Measurements from ENCODE around the gene DDT. TPM values are rescaled to one million over a fixed set of nuclear protein-coding genes. Genes with fewer than 3 reads are reported as not detected.
"Not testable (repeated sequence)": the region's sequence is repeated elsewhere in the genome, so short reads cannot be mapped to it uniquely, and the experiment has no call there.

The DDT gene
- total RNA-seq, 1 donor from 2014 or later: 107 TPM

- CTCF ChIA-PET; ATAC-seq (ENCODE audit: low read depth); H3K36me3 Mint-ChIP-seq (ENCODE audit: low read depth); DNase-seq; H3K27me3 Mint-ChIP-seq; H3K4me1 Mint-ChIP-seq; POLR2A ChIA-PET; H3K9me3 Mint-ChIP-seq; H3K4me3 Mint-ChIP-seq; H3K27ac Mint-ChIP-seq: not testable (repeated sequence)
- intact Hi-C loops (cut with micrococcal nuclease): loop anchor here (10.0 kb wide), 2 partner anchors 220 to 570 kb away; no protein-coding TSS in a partner anchor
Measured at GRCh38 chr22:23954193-23954990, 19.8 kb downstream of the DDT start.

- intact Hi-C loops (cut with micrococcal nuclease): loop anchor here (10.0 kb wide), 2 partner anchors 221 to 571 kb away; no protein-coding TSS in a partner anchor
- POLR2A ChIA-PET; H3K9me3 Mint-ChIP-seq; H3K4me3 Mint-ChIP-seq; CTCF ChIA-PET; H3K27me3 Mint-ChIP-seq; ATAC-seq (ENCODE audit: low read depth); H3K4me1 Mint-ChIP-seq; H3K27ac Mint-ChIP-seq; DNase-seq; H3K36me3 Mint-ChIP-seq (ENCODE audit: low read depth): not testable (repeated sequence)
Measured at GRCh38 chr22:23953485-23953884, 20.8 kb downstream of the DDT start.

DNA sequence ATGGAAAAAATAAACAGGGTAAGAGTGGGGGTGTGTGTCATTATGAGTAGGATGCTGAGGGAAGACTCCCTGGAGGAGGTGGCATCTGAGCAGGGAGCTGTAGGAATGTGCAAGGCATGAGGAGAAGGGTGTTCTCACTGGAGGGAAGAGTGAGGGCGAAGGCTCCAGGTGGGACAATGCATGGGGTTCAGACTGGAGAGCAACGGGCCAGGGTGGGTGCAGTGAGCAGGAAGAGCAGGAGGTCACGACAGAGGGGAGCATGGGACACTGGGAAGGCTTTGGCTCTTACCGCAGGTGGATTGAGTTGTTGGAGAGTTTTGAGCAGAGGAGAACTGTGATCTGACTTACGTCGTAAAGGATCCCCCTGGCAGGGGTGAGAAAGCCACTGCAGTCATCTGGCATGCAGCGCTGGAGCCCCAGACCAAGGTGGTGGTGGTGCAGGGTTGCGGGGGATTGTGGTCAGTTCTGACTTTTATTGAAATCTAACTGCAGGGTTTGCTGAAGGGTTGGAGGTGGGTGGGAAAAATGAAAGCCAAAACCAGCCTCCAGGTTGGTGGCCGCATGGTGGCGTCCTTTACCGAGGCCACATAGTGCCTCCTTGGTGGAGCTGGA lies 21.3 kb downstream of the DDT start:
- intact Hi-C loops (cut with micrococcal nuclease): loop anchor here (10.0 kb wide), 2 partner anchors 222 to 572 kb away; no protein-coding TSS in a partner anchor
- POLR2A ChIA-PET; H3K36me3 Mint-ChIP-seq (ENCODE audit: low read depth); CTCF ChIA-PET; H3K4me3 Mint-ChIP-seq; H3K4me1 Mint-ChIP-seq; H3K27ac Mint-ChIP-seq; H3K9me3 Mint-ChIP-seq; ATAC-seq (ENCODE audit: low read depth); DNase-seq; H3K27me3 Mint-ChIP-seq: not testable (repeated sequence)

GRCh38 chr22:23951383-23951782 lies 22.9 kb downstream of the DDT start:
- DNase-seq; H3K27me3 Mint-ChIP-seq; H3K9me3 Mint-ChIP-seq; H3K4me1 Mint-ChIP-seq; CTCF ChIA-PET; POLR2A ChIA-PET; H3K27ac Mint-ChIP-seq; ATAC-seq (ENCODE audit: low read depth); H3K4me3 Mint-ChIP-seq; H3K36me3 Mint-ChIP-seq (ENCODE audit: low read depth): not testable (repeated sequence)
- intact Hi-C loops (cut with micrococcal nuclease): loop anchor here (10.0 kb wide), 2 partner anchors 223 to 573 kb away; no protein-coding TSS in a partner anchor

GRCh38 chr22:23949764-23950163 lies 24.5 kb downstream of the DDT start:
- H3K9me3 Mint-ChIP-seq; H3K27me3 Mint-ChIP-seq; H3K27ac Mint-ChIP-seq; H3K4me1 Mint-ChIP-seq; H3K36me3 Mint-ChIP-seq (ENCODE audit: low read depth); CTCF ChIA-PET; DNase-seq; H3K4me3 Mint-ChIP-seq; POLR2A ChIA-PET; ATAC-seq (ENCODE audit: low read depth): not testable (repeated sequence)
- intact Hi-C loops (cut with micrococcal nuclease): loop anchor here (10.0 kb wide), 2 partner anchors 225 to 575 kb away; no protein-coding TSS in a partner anchor

GRCh38 chr22:23947391-23947790 lies 26.9 kb downstream of the DDT start:
- H3K36me3 Mint-ChIP-seq (ENCODE audit: low read depth); H3K4me1 Mint-ChIP-seq; CTCF ChIA-PET; H3K27me3 Mint-ChIP-seq; H3K4me3 Mint-ChIP-seq; ATAC-seq (ENCODE audit: low read depth); DNase-seq; intact Hi-C loops (cut with micrococcal nuclease); H3K9me3 Mint-ChIP-seq; H3K27ac Mint-ChIP-seq: not testable (repeated sequence)
- POLR2A ChIA-PET: interaction anchor here (0.6 kb wide), 1 partner anchor 60 kb away, joined by 9 read pairs; no protein-coding TSS in a partner anchor

GRCh38 chr22:23940166-23940565 lies 34.1 kb downstream of the DDT start:
- H3K9me3 Mint-ChIP-seq; H3K36me3 Mint-ChIP-seq (ENCODE audit: low read depth); H3K27me3 Mint-ChIP-seq; H3K27ac Mint-ChIP-seq; ATAC-seq (ENCODE audit: low read depth); H3K4me1 Mint-ChIP-seq; DNase-seq; CTCF ChIA-PET; POLR2A ChIA-PET; H3K4me3 Mint-ChIP-seq; intact Hi-C loops (cut with micrococcal nuclease): not testable (repeated sequence)

- no peaks in the 10 kb centered on the region for H3K4me1 Mint-ChIP-seq
- DNase-seq (no peak), ATAC-seq (ENCODE audit: low read depth) (no peak)
- no peaks in the 10 kb centered on the region for H3K36me3 Mint-ChIP-seq (ENCODE audit: low read depth)
- peaks cover 2% of the 10 kb centered on the region for H3K27me3 Mint-ChIP-seq
- H3K27ac Mint-ChIP-seq: no peak overlapping the region
- no peak for TF ChIP-seq CTCF (IDR thresholded peaks at IDR 0.05)
- intact Hi-C loops (cut with micrococcal nuclease): no loop called here
- POLR2A ChIA-PET: no interaction called here
- H3K9me3 Mint-ChIP-seq: no peaks in the 10 kb centered on the region
- no peak overlapping the region for H3K4me3 Mint-ChIP-seq
- CTCF ChIA-PET: no interaction called here
Measured at GRCh38 chr22:23939017-23939357, 35.3 kb downstream of the DDT start.

Measured in activated B cell treated with CpG ODN at 0.5 μM for 24 hours (primary cell).